GM19395 (cell line): ENCODE results near the gene RAB5IF.
"Not testable (repeated sequence)": the region's sequence is repeated elsewhere in the genome, so short reads cannot be mapped to it uniquely, and the experiment has no call there.

Experiments
- ATAC-seq: cut with Tn5 transposase; IDR thresholded peaks from one replicate; pipeline ENCODE4 v1.9.1; 2021; ENCODE audit warnings: mild to moderate bottlenecking, moderate library complexity; ENCODE audit not compliant: unreplicated experiment

The RAB5IF gene

DNA sequence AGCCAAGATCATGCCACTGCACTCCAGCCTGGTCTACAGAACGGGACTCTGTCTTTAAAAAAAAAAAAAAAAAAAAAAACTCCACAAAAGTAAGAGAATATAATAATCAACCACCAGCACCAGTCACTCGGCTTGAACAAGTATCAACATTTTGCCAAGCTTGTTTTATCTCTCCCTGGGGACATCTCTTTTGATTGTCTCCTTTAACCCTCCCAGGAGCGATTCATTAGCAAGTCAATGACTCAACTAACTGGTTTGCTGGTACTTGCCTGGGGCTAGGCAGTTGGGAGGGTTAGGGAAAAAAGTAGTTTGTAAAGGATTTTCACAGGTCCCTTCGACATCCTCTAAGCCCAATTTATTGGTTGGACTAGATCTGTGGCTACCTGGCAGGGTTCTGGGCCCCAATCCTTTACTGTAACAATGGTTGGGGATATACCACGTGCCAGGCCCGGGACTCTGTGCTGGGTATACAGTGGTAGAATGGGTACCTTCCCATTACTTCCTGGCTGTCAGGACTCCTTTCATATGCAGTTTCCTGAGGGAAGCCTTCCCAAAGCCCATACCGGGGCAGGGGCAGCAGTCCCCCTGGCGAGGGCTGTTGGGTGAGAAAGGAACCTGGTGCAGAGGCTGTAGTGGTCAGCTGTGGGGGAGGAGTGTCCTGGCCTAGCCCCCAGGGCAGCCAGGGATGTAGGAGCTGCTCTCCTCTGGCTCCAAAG is 20.0 kb upstream of the RAB5IF start:
- ATAC-seq: no peak

GRCh38 chr20:36587388-36588070 is 18.1 kb upstream of the RAB5IF start:
- ATAC-seq: no peak

DNA sequence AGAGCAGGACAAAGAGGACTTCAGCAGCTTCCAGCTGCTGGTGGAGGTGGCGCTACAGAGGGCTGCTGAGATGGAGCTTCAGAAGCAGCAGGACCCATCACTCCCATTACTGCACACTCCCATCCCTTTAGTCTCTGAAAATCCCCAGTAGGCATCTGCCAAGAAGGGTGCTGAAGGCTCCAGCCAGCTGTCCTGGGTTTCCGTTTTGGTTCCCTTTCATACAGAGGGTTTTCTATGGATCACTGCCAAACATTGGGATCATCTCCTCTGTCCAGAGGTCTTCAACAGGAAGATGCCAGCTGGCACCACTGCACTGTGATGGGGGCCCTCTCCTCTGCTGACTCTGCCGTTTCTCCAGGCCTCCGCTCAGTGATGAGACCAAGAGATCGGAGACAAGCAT is 14.3 kb upstream of the RAB5IF start:
- no peak for ATAC-seq

GRCh38 chr20:36591854-36592641 is 13.5 kb upstream of the RAB5IF start:
- ATAC-seq: no peak

DNA sequence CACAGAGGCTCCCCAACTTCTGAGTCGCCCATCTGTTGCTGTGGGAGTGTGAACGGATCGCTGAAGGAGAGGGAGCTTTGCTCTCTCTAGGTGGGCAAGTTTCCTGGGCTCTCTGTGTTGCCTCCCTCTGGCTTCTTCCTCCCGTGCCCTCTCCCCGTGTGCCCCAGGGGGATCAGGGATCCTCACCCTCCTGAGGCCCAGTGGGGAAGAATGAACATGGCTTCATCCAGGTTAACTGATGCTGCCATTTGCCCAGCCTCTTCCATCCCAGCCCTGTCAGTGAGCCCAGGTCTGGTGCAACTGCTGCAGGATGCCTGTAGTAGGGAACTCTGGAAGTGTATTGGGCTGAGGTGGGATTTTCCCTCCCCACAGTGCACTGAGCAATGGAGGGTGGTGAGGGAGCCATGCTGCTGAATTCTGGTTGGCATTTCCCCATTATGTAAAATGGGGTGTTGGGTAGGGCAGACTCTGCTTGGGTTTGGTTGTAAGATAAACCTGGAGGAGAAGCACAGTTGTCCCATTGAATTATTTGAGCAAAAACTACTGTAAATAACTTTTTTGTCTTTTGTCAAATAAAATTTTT is 12.1 kb upstream of the RAB5IF start:
- ATAC-seq: no peak

GRCh38 chr20:36599912-36600345 is 5.7 kb upstream of the RAB5IF start:
- ATAC-seq: no peak

DNA sequence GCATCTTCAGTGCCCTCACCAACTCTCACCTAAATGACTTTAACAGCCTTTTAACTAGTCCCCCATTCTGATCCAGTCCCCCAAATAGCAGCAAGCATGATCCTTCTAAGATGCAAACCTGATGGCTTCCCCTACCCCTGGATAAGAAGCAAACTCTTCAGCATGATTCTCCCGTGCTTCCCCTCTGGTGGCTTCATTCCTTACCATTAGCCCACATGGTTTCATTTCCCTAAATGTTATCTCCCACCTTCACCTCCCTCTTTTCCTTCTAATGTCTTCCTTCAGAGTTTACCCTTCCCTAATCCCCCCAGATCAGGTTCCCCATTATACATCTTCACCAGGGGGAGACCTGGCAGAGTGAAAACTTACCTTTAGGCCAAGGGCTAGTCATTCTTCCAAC is 4.0 kb upstream of the RAB5IF start:
- no peak for ATAC-seq

DNA sequence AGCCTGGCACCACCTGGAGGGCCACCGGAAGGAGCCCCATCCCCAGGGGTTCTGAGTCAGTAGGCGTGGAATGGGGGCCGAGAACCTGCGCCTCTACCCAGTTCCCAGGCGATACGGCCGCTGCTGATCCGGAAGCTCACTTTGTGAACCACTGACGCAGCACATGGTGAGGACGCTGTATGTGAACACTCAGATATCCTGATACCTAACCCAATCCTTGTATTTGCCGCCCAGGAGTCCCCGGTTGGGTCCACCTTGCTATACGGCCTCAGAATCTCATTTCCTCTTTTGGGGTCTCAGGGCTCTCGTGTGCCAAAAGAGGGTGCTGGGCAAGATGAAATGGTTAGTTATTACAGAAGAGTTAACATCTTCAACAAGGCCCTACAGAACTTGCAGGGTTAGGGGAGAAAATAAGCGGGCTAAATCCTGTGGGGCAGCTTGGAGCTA is 604 bp upstream of the RAB5IF start:
- peak; percentile 47 for ATAC-seq

GRCh38 chr20:36606158-36607066 is 833 bp downstream of the RAB5IF start:
- ATAC-seq: no peak

DNA sequence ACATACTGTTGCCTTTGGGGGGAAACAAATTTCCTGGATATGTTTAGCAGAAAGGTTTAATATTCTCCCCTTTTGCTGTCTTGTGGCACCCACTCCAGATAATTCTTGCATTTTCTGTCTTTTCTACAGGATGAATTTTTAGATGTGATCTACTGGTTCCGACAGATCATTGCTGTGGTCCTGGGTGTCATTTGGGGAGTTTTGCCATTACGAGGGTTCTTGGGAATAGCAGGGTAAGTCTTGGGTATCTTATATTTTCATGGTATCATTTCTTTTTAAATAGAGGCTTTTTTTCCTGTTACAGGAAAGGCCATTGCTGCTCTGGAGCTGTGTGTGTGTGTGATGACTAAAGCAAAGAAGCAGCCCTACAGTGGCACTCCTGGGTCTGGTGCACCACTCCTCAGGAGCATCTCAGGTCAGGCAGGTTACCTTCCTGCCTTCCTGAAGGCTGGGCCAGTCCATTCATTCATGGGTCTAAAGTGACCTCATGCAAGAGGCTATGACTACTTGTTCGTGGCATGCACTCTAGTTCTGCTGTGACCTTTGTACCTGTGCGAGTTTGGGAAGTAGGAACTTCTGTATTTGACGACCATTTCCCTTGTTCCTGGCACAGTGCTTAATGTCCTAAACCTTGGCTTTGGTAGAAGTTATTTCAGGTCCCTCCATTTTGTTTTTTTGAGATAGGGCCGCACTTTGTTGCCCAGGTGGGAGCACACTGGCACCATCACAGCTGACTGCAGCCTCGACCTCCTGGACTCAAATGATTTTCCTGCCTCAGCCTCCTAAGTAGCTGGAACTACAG is 2.2 kb downstream of the RAB5IF start:
- no peak for ATAC-seq

DNA sequence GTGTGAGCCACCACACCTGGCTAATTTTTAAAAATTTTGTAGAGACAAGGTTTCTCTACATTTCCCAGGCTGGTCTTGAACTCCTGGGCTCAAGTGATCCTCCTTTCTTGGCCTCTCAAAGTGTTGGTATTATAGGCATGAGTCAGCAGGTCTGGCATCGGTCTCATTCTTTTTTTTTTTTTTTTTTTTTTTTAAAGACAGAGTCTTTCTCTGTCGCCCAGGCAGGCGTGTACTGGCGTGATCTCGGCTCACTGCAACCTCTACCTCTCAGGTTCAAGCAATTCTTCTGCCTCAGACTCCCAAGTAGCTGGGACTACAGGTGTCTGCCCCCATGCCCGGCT is 2.8 kb downstream of the RAB5IF start:
- ATAC-seq: not testable (repeated sequence)

GRCh38 chr20:36611625-36612024 is 6.0 kb downstream of the RAB5IF start:
- ATAC-seq: no peak

DNA sequence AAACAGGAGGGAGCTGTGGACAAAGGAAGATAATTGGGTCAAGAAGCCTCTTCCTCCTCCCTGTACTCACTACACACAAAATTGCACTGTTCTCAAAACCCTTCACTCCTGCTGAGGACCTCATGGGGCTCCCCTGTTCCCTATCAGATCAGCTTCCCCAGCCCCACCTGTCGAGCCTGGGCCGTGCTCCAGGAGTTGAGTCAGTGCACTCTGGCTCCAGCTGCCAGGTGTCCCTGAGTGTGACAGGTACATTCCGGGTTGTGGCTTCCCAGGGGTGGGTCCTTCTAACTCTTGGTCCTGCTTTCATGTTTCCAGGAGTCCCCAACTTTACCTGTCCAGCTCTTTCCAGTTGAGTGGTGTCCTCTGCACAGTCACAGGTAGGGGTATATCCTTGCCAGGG is 8.4 kb downstream of the RAB5IF start:
- ATAC-seq: no peak

DNA sequence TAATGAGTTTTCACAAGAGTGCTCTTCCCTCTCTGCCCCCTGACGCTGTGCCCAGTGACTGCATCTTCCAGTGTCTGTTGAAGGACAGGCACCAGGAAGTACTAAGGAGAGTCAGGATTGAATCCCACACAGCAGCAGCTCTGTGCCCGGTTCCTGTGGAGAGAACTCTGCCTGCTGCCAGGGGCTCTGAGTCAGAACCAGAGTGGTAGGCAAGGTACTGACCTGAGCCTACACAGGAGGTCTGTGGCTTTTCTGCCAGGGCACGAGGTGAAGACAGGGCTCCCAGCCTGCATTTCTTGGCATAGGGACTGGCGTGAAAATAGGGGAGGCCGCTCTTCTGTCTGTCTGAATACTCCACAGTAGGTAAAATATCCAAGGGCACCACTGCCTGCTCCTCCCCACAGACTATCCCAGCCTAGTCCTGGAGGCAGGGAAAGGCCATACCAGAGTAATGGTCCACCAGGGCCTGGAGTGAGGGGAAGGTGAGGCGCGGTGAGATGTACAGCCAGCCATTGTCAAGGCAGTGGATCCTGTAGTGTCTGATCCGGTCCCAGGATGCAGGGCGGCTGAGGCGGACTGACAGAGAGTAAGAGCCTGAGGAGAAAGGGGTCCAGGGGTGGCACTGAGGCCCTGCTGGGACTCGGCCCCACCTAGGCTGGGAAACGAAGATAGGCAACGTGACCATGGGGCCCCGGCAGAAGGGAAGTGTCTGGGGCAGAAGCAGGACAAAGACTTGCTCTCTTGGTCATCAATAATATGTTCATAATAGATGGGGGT is 9.4 kb downstream of the RAB5IF start:
- ATAC-seq: no peak

DNA sequence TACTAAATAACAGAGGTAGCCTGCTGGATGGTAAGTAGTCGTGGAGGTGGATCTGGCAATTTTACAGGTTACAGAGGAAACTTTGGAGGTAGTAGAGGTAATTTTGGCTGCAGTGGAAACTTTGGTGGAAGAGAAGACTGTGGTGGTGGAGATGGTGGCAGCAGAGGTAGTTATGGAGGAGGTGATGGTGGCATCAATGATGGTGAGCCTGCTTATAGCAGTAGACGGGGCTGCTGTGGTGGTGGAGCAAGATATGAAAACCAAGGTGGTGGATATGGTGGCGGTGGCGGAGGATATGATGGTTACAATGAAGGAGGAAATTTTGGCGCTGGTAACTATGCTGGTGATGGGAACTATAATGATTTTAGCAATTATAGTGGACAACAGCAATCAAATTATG is 15.3 kb downstream of the RAB5IF start:
- ATAC-seq: no peak

- ATAC-seq: no peak
These were observed 17.9 kb downstream of the RAB5IF start for GRCh38 chr20:36623444-36623843.

DNA sequence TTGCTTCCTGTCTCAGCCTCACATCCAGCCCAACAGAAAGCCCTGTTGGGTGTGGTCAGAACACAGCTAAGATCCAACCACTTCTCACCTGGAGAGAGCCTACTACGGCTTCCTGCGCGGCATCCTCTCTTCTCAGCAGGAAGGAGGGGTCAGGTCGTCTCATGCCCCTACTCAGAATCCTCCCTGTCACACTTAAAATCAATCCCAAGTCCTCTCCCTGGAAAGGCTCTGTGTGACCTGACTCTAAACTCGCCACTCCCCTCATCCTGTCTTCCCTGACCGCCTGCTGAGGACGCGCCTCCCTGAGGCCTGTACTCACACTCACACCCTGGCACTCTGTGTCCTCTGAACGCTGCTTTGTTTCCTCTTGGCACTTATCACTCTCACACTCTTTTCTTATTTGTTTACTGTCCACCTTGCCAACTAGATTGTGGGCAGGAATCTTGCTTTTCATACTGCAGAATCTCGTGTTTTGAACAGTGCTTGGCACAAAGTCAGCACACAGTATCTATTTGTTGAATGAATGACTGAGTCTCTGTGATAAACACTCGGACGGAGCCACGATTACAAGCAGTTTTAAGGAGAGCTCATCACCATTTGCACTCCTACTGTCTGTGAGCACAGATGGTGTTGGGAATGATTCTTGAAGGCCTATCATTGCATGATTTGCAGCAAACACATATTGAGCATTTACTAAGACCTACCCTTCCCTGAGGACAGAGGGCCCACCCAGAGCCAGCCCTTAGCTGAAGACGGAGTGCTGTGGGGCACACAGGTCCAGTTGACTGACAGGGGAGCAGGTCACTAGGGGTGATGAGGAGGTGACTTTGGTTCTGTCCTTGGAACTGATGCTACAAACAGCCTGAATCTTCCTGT is 18.7 kb downstream of the RAB5IF start:
- ATAC-seq: no peak

- ATAC-seq: no peak
These were observed 19.4 kb downstream of the RAB5IF start for GRCh38 chr20:36624944-36625324.
